Measurements from ENCODE around the gene USP25. TPM values are rescaled to one million over a fixed set of nuclear protein-coding genes. Genes with fewer than 3 reads are reported as not detected.

USP25 gene
- polyA plus RNA-seq, 1 experiment: 11.1 TPM

DNA sequence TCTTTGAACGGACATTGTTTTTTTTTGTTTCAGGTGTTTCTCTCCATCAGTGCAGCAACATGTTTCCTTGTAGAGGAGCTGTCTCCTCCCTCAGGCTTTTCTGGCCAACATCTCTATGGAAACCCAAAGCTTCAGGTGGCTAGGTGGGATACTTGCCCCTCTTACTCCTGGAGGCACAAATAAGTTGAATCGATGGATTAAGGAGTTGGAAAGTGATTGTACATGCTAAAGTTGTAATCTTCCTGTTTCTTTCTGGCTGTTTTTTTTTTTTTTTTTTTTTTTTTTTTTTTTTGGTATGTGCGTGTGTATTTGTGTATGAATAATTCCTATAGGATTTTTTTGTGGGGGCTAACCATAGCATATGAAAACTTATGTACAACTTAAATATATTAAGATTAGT is 10.6 kb downstream of the USP25 start:
- TF ChIP-seq, protein P1, sequence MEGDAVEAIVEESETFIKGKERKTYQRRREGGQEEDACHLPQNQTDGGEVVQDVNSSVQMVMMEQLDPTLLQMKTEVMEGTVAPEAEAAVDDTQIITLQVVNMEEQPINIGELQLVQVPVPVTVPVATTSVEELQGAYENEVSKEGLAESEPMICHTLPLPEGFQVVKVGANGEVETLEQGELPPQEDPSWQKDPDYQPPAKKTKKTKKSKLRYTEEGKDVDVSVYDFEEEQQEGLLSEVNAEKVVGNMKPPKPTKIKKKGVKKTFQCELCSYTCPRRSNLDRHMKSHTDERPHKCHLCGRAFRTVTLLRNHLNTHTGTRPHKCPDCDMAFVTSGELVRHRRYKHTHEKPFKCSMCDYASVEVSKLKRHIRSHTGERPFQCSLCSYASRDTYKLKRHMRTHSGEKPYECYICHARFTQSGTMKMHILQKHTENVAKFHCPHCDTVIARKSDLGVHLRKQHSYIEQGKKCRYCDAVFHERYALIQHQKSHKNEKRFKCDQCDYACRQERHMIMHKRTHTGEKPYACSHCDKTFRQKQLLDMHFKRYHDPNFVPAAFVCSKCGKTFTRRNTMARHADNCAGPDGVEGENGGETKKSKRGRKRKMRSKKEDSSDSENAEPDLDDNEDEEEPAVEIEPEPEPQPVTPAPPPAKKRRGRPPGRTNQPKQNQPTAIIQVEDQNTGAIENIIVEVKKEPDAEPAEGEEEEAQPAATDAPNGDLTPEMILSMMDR (IDR thresholded peaks at IDR 0.05; ENCODE audit: insufficient read depth, low read depth, low read length): no peak
- ChIA-PET CTCF (no interaction called here), POLR2A (interaction anchor here (0.7 kb wide), 1 partner anchor 9 kb away, joined by 4 read pairs; no protein-coding TSS in a partner anchor)
- no peak for DNase-seq (ENCODE audit: low read depth)
- Histone ChIP-seq H3K36me3 (ENCODE audit: control insufficient read depth, insufficient read depth, low read length) (no peaks in the 10 kb centered on the region), H3K27me3 (ENCODE audit: control insufficient read depth, insufficient read depth, low read length) (no peaks in the 10 kb centered on the region), H3K4me3 (ENCODE audit: low read depth, low read length) (no peak overlapping the region)

DNA sequence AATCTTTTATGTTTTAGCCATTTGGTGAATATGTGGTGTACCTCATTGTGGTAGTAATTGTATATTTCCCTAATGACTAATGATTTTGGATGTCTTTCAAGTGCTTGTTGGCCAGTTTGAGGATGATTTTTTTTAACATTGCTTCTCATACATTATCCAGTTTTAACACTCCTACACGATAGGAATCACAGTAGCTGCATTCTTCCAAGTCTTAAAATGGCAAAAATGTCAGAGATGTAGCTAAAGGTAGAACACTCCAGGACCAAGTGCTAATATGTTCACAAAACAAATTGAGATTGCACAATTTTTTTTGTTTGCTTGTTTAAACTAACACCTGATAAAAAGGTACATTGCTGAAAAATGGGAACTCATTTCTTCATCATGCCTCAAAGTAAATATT is 11.7 kb downstream of the USP25 start:
- no peak for DNase-seq (ENCODE audit: low read depth)
- TF ChIP-seq, protein P1 (IDR thresholded peaks at IDR 0.05; ENCODE audit: insufficient read depth, low read depth, low read length): no peak
- H3K4me3 ChIP-seq (ENCODE audit: low read depth, low read length): no peak overlapping the region
- no peaks in the 10 kb centered on the region for H3K27me3 ChIP-seq (ENCODE audit: control insufficient read depth, insufficient read depth, low read length)
- ChIA-PET CTCF (no interaction called here), POLR2A (no interaction called here)
- H3K36me3 ChIP-seq (ENCODE audit: control insufficient read depth, insufficient read depth, low read length): no peaks in the 10 kb centered on the region

DNA sequence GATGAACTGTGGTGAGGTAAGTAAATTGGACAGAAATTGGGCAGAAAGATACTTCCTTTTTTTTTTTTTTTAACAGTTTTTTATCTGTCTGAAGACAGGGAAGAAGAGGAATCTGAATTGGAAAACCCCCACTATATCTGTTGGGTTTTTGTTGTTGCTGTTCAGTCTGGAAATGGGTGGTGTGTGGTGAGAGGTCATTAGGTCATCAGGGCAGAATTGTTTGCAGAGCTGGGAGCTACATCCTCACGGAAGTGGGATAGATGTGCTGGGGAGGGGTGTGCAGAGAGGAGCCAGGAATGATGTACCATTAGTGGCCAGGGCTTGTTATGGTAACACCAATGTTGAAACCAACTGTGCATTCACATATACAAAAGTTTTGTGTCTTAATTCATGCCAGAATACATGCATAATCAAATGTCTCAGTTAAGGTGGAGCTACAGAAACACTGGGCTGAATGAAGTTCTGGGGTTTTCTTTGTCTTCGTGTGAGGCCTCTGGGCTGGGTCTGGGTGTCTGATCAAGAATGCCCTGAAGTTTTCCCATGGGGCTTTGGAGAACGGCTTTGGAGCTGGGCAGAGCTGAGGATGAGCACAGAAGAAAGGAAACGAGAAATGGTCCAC is 12.4 kb downstream of the USP25 start:
- no peak overlapping the region for H3K4me3 ChIP-seq (ENCODE audit: low read depth, low read length)
- no peaks in the 10 kb centered on the region for H3K27me3 ChIP-seq (ENCODE audit: control insufficient read depth, insufficient read depth, low read length)
- ChIA-PET CTCF (interaction anchor here (1.0 to 1.2 kb wide), 2 partner anchors 14 to 52 kb away, joined by 3 read pairs; no protein-coding TSS in a partner anchor), POLR2A (no interaction called here)
- no peak for DNase-seq (ENCODE audit: low read depth)
- no peaks in the 10 kb centered on the region for H3K36me3 ChIP-seq (ENCODE audit: control insufficient read depth, insufficient read depth, low read length)
- TF ChIP-seq, protein P1 (IDR thresholded peaks at IDR 0.05; ENCODE audit: insufficient read depth, low read depth, low read length): no peak

DNA sequence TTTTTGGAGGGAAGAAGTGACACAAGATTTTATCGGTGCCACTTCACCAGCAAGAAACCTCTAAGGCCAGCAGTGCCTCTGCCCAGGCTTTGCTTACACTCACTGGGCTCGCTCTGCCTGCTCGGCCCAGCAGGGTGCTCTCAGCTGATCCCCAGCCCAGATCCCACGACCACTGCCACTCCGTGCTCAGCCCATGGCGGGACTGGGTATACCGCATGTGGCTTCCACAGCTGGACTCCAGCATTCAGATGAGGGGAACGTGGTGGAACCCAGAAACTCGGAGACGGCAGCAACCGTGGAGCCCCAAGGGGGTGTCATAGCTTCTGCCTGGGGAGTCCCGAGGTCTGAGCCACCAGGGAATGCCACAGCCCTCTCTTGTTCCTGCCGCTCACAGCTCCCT is 12.9 kb downstream of the USP25 start:
- DNase-seq (ENCODE audit: low read depth): no peak
- no peak overlapping the region for H3K4me3 ChIP-seq (ENCODE audit: low read depth, low read length)
- POLR2A ChIA-PET: interaction anchor here (0.5 kb wide), 1 partner anchor 91 kb away, joined by 4 read pairs; no protein-coding TSS in a partner anchor
- CTCF ChIA-PET: interaction anchor here (1.0 to 1.2 kb wide), 2 partner anchors 15 to 51 kb away, joined by 3 read pairs; no protein-coding TSS in a partner anchor
- TF ChIP-seq, protein P1 (IDR thresholded peaks at IDR 0.05; ENCODE audit: insufficient read depth, low read depth, low read length): no peak
- H3K27me3 ChIP-seq (ENCODE audit: control insufficient read depth, insufficient read depth, low read length): no peaks in the 10 kb centered on the region
- H3K36me3 ChIP-seq (ENCODE audit: control insufficient read depth, insufficient read depth, low read length): no peaks in the 10 kb centered on the region

DNA sequence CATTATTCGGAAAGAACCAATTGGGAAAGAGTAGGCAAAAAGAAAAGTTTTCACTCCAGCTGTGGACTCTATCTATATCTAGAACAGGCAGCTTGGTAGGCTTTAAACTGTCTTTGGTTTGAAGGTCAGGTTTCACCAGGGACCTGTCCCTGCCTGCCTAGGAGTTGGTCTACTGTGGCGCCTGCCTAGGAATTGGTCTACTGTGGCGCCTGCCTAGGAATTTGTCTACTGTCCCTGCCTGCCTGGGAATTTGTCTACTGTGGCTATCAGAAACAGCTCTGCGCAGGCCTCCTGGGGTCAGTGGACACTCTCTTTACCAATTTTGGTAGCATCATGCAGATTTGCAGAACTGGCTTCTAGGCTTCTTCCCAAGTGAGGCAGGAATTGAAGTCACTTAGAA is 13.8 kb downstream of the USP25 start:
- Histone ChIP-seq H3K27me3 (ENCODE audit: control insufficient read depth, insufficient read depth, low read length) (no peaks in the 10 kb centered on the region), H3K36me3 (ENCODE audit: control insufficient read depth, insufficient read depth, low read length) (no peaks in the 10 kb centered on the region), H3K4me3 (ENCODE audit: low read depth, low read length) (no peak overlapping the region)
- no peak for DNase-seq (ENCODE audit: low read depth)
- ChIA-PET CTCF (interaction anchor here (1.0 to 1.2 kb wide), 2 partner anchors 9 to 20 kb away, joined by 3 read pairs; no protein-coding TSS in a partner anchor), POLR2A (interaction anchor here (0.5 kb wide), 1 partner anchor 34 kb away, joined by 4 read pairs; no protein-coding TSS in a partner anchor)
- TF ChIP-seq, protein P1 (IDR thresholded peaks at IDR 0.05; ENCODE audit: insufficient read depth, low read depth, low read length): no peak

All from BJ (cell line).